Measurements from ENCODE around the gene KRT32. TPM values are rescaled to one million over a fixed set of nuclear protein-coding genes. Genes with fewer than 3 reads are reported as not detected.

The KRT32 gene
- polyA plus RNA-seq, 3 donors: 0.03 TPM; not detected in 2

GRCh38 chr17:41417127-41417526 lies 50.1 kb downstream of the KRT32 start:
- H3K27ac ChIP-seq (ENCODE audit: low read depth, low read length): no peak overlapping the region
- WGBS, 3 donors: 90 to 96% (median 93%) methylated on average over 6 of the region's 6 CpGs

DNA sequence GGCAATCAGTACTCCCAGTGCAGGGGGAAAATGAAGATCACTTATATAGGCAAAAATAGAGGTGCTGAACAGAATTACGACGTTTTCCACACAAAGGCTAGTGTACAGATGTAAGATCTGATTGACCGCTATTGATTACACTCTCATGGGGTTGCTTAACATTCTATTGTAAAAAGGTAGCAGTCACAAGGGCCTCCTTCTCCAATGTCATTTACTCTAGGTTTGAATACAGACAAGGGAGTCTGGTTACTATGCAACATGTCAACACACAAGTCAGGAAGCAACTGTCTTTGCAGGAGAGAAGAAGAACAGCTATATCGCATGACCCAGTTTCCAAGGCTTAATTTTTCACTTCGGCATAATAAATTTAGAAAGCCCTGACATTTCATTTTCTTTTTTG lies 50.7 kb downstream of the KRT32 start:
- 65 to 89% (median 86%) methylated on average over 5 of the region's 5 CpGs for WGBS, 3 donors
- no peak overlapping the region for H3K27ac ChIP-seq (ENCODE audit: low read depth, low read length)

GRCh38 chr17:41415833-41416335 lies 51.3 kb downstream of the KRT32 start:
- H3K27ac ChIP-seq (ENCODE audit: low read depth, low read length): no peak overlapping the region
- WGBS, 3 donors: 54 to 71% (median 68%) methylated on average over 3 of the region's 3 CpGs

- 69 to 78% (median 76%) methylated on average over 4 of the region's 4 CpGs for WGBS, 3 donors
- H3K27ac ChIP-seq (ENCODE audit: low read depth, low read length): no peak overlapping the region
These were observed 51.8 kb downstream of the KRT32 start for GRCh38 chr17:41415411-41415810.

DNA sequence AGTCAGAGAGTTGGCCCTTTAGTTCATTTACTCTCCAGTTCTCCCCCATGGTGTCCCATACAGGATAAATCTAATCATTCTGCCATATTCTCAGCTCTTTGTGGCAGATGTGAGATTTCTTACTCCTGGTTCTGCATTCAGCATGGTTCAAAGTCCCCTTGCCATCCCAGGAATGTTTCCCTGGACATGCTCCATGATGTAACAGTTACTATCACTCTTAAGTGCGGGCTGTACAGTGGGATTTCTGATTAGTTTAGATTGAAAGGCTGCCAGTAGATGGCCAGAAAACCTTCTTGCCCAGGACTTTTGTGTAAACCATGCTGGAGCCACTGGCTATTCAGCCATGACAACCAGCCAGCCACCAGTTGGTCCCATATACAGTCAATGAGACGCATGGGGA lies 53.2 kb downstream of the KRT32 start:
- no peak overlapping the region for H3K27ac ChIP-seq (ENCODE audit: low read depth, low read length)
- 89 to 95% (median 93%) methylated on average over 2 of the region's 2 CpGs for WGBS, 3 donors

- 55 to 64% (median 63%) methylated on average over 5 of the region's 5 CpGs for WGBS, 3 donors
- H3K27ac ChIP-seq (ENCODE audit: low read depth, low read length): no peak overlapping the region
These were observed 53.7 kb downstream of the KRT32 start for GRCh38 chr17:41413353-41413957.

DNA sequence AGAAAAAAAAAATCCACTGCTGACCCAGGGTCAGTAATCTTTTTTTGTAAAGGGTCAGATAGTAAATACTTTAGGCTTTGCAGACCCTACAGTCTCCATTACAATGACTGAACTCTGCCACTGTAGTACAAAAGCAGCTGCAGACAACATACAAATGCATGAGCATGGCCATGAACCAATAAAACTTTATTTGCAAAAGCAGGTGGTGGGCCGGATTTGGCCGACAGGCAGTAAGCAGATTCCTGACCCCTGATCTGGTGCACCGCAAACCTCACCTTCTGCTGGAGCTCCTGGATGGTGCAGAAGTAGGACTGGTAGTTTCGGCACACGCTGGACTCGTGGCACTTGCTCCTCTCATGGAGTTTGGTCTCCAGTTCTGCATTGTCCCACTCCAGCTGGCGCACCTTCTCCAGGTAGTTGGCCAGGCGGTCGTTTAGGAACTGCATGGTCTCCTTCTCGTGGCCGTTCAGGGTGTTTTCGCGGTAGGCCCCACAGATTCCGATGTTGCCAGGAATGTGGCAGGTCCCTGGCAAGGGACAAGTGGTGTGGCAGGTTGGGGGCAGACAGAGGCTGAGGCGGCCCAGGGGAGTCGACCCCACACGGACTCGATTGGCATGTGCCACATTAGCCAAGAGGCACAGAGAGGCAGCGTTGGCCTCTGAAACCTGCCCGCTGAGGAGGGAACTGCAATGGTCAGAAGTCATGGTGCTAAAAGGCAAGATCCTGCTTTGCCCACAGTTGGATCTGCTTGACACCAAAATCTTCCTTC lies 55.9 kb downstream of the KRT32 start:
- H3K27ac ChIP-seq (ENCODE audit: low read depth, low read length): no peak overlapping the region
- WGBS, 3 donors: 90 to 95% (median 94%) methylated on average over 20 of the region's 20 CpGs

Other genes with a start within 250 kb of the KRT32 start
- not detected for gene KRTAP9-2, start 240.7 kb downstream of the KRT32 start, polyA plus RNA-seq
- not detected for gene KRTAP9-3, start 234.9 kb downstream of the KRT32 start, polyA plus RNA-seq
- not detected for gene KRTAP9-8, start 229.4 kb downstream of the KRT32 start, polyA plus RNA-seq
- gene KRTAP9-4, start 217.7 kb downstream of the KRT32 start, polyA plus RNA-seq: not detected
- gene KRTAP9-9, start 212.0 kb downstream of the KRT32 start, polyA plus RNA-seq: not detected
- not detected for gene KRTAP9-6, start 202.0 kb downstream of the KRT32 start, polyA plus RNA-seq
- not detected for gene KRTAP9-7, start 191.7 kb downstream of the KRT32 start, polyA plus RNA-seq
- gene KRTAP29-1, start 164.5 kb downstream of the KRT32 start, polyA plus RNA-seq: not detected
- gene KRTAP16-1, start 158.1 kb downstream of the KRT32 start, polyA plus RNA-seq: not detected
- gene KRTAP17-1, start 151.7 kb downstream of the KRT32 start, polyA plus RNA-seq: not detected
- not detected for gene KRT33A, start 116.6 kb downstream of the KRT32 start, polyA plus RNA-seq
- not detected for gene KRT33B, start 97.6 kb downstream of the KRT32 start, polyA plus RNA-seq
- under 1 TPM in 1 of 3 donors, not detected in 2; 0.07 TPM for gene KRT34, start 85.1 kb downstream of the KRT32 start, polyA plus RNA-seq
- gene KRT31, start 69.8 kb downstream of the KRT32 start, polyA plus RNA-seq: not detected
- gene KRT37, start 42.8 kb downstream of the KRT32 start, polyA plus RNA-seq: not detected
- gene KRT38, start 26.4 kb downstream of the KRT32 start, polyA plus RNA-seq: not detected
- gene KRT35, start 13.8 kb upstream of the KRT32 start, polyA plus RNA-seq: not detected
- gene KRT36, start 22.5 kb upstream of the KRT32 start, polyA plus RNA-seq: not detected
- gene KRT13, start 38.2 kb upstream of the KRT32 start, polyA plus RNA-seq: 10 to 100 TPM in 1 of 3 donors, 1 to 10 TPM in 2; 2.6 to 53.0 (median 3.2) TPM
- 1 to 10 TPM in 1 of 3 donors, under 1 TPM in 2; 0.11 to 2.1 (median 0.18) TPM for gene KRT15, start 51.5 kb upstream of the KRT32 start, polyA plus RNA-seq
- gene KRT19, start 60.9 kb upstream of the KRT32 start, polyA plus RNA-seq: 100 to 1,000 TPM in 1 of 3 donors, 10 to 100 TPM in 2; 28.9 to 139 (median 29.1) TPM
- gene KRT9, start 104.7 kb upstream of the KRT32 start, polyA plus RNA-seq: not detected
- gene KRT14, start 119.5 kb upstream of the KRT32 start, polyA plus RNA-seq: 1 to 10 TPM in 2 of 3 donors, under 1 TPM in 1; 0.25 to 7.8 (median 1.0) TPM
- gene KRT16, start 145.4 kb upstream of the KRT32 start, polyA plus RNA-seq: 10 to 100 TPM in 1 of 3 donors, 1 to 10 TPM in 1, under 1 TPM in 1; 0.16 to 15.5 (median 4.4) TPM
- gene KRT17, start 157.2 kb upstream of the KRT32 start, polyA plus RNA-seq: under 1 TPM in 2 of 3 donors, not detected in 1; 0.60 to 0.70 TPM
- 100 to 1,000 TPM; 426 to 985 (median 580) TPM for gene EIF1, start 221.5 kb upstream of the KRT32 start, polyA plus RNA-seq
- 1 to 10 TPM in 1 of 3 donors, not detected in 2; 2.4 TPM for gene GAST, start 244.9 kb upstream of the KRT32 start, polyA plus RNA-seq